Endothelial cell of umbilical vein (primary cell): Measurements from ENCODE around the gene GABBR2.

Source experiments
- EZH2 ChIP-seq: IDR thresholded peaks from 2 replicates; pipeline ENCODE4 v1.6.1; 2012; ENCODE audit warnings: borderline replicate concordance, low read depth, mild to moderate bottlenecking, moderate library complexity, low read length, inconsistent platforms; ENCODE audit not compliant: severe bottlenecking
- FOS ChIP-seq: IDR thresholded peaks from 2 replicates; pipeline ENCODE4 v1.6.1; 2011; ENCODE audit warnings: mild to moderate bottlenecking, low read length, moderate library complexity, borderline replicate concordance; ENCODE audit not compliant: insufficient read depth
- GATA2 ChIP-seq: IDR thresholded peaks from 2 replicates; pipeline ENCODE4 v1.7.0; 2011; ENCODE audit warnings: low read depth, mild to moderate bottlenecking, moderate library complexity, mixed read lengths, low read length; ENCODE audit not compliant: insufficient read length, insufficient read depth
- JUN ChIP-seq: IDR thresholded peaks from 2 replicates; pipeline ENCODE4 v1.6.1; 2011; ENCODE audit warnings: borderline replicate concordance, low read depth; ENCODE audit not compliant: insufficient read length, insufficient read depth
- MYC ChIP-seq: IDR thresholded peaks from one replicate; pipeline ENCODE4 v1.6.1; 2011; ENCODE audit warnings: mild to moderate bottlenecking, low read depth, low read length
- POLR2A ChIP-seq: IDR thresholded peaks from 2 replicates; pipeline ENCODE4 v1.6.1; 2012; ENCODE audit warnings: low read depth, mild to moderate bottlenecking, control low read depth, low read length
- POLR2AphosphoS5 ChIP-seq: IDR thresholded peaks from 2 replicates; pipeline ENCODE4 v1.6.1; 2012; ENCODE audit warnings: low read depth, mild to moderate bottlenecking, control low read depth, low read length, moderate library complexity; ENCODE audit not compliant: insufficient read depth
- TF ChIP-seq, protein P1 (sequence below), 2 donors: IDR thresholded peaks; 1 replicate in 1 of 2; 2 replicates in 1 of 2; pipeline ENCODE4 v1.5.1; 2011; ENCODE audit warnings: low read length in 2 of 2, mild to moderate bottlenecking in 2 of 2, moderate library complexity in 2 of 2, control low read depth in 1 of 2, inconsistent platforms in 1 of 2, low read depth in 1 of 2; ENCODE audit not compliant: insufficient read depth in 1 of 2; ENCODE audit errors: extremely low read depth in 1 of 2
- TF ChIP-seq, protein P2 (sequence below): IDR thresholded peaks from 2 replicates; pipeline ENCODE4 v1.6.1; 2011; ENCODE audit not compliant: insufficient read depth, insufficient read length

DNA sequence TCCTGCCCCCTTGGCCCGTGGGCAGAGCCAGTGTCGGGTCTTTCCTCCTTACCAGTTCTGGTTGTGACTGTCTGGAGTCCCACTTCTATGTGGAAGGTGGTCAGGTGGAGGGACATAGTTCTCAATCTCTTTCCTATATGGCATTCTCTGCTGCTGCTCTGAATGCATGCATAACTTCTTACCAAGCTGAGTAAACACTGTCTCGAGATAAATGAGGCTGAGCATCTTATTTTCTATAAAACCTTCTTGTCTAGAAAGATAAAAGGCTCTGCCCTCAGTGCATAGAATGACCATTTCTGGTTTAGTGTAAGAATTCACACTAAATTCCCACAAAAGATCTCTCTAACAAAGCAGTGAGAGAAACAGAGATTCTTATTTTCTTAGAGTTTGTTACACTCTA is 347.1 kb downstream of the GABBR2 start:
- TF ChIP-seq, protein P1, sequence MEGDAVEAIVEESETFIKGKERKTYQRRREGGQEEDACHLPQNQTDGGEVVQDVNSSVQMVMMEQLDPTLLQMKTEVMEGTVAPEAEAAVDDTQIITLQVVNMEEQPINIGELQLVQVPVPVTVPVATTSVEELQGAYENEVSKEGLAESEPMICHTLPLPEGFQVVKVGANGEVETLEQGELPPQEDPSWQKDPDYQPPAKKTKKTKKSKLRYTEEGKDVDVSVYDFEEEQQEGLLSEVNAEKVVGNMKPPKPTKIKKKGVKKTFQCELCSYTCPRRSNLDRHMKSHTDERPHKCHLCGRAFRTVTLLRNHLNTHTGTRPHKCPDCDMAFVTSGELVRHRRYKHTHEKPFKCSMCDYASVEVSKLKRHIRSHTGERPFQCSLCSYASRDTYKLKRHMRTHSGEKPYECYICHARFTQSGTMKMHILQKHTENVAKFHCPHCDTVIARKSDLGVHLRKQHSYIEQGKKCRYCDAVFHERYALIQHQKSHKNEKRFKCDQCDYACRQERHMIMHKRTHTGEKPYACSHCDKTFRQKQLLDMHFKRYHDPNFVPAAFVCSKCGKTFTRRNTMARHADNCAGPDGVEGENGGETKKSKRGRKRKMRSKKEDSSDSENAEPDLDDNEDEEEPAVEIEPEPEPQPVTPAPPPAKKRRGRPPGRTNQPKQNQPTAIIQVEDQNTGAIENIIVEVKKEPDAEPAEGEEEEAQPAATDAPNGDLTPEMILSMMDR (IDR thresholded peaks at IDR 0.05; ENCODE audit: extremely low read depth in 1 of 2, insufficient read depth in 1 of 2, low read depth in 1 of 2, low read length in 2 of 2), result no peak
- TF ChIP-seq POLR2A (no peak), EZH2 (no peak), FOS (no peak), POLR2AphosphoS5 (no peak), GATA2 (no peak), JUN (no peak), MYC (no peak)
- TF ChIP-seq, protein P2, sequence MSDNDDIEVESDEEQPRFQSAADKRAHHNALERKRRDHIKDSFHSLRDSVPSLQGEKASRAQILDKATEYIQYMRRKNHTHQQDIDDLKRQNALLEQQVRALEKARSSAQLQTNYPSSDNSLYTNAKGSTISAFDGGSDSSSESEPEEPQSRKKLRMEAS, result no peak
